Esophagus muscularis mucosa (tissue), 4 donors: ENCODE results near the gene SORBS1.

ENCODE experiments used
- CTCF ChIP-seq, 3 experiments: fragments of 200-600 bp in 2 of 3; fragments of 450-650 bp in 1 of 3; sonication (generic) in 2 of 3; IDR thresholded peaks; one replicate each; pipeline ENCODE4 v1.5.1; 2017 to 2019; ENCODE audit warnings: antibody characterized with exemption in 3 of 3, mild to moderate bottlenecking in 2 of 3, moderate library complexity in 1 of 3
- EP300 ChIP-seq: sonication (generic); formaldehyde crosslinking; IDR thresholded peaks from one replicate; pipeline ENCODE4 v1.6.1; 2017; ENCODE audit warnings: antibody characterized with exemption
- POLR2A ChIP-seq: fragments of 450-650 bp; IDR thresholded peaks from one replicate; pipeline ENCODE4 v1.6.1; 2017; ENCODE audit warnings: antibody characterized with exemption, moderate library complexity, mild to moderate bottlenecking, low read depth
- POLR2AphosphoS5 ChIP-seq, 2 donors: sonication (generic); formaldehyde crosslinking; IDR thresholded peaks; one replicate each; pipeline ENCODE4 v1.6.1; 2017; ENCODE audit warnings: antibody characterized with exemption in 2 of 2

GRCh38 chr10:95261926-95262325 is 299.2 kb downstream of the SORBS1 start:
- no peak for TF ChIP-seq CTCF (IDR thresholded peaks at IDR 0.05)
- TF ChIP-seq POLR2AphosphoS5 (IDR thresholded peaks at IDR 0.05) = no peak
- no peak for TF ChIP-seq EP300
- TF ChIP-seq POLR2A = no peak
